ENCODE results near the gene ALKBH7. TPM values are rescaled to one million over a fixed set of nuclear protein-coding genes. Genes with fewer than 3 reads are reported as not detected.
"Not testable (repeated sequence)": the region's sequence is repeated elsewhere in the genome, so short reads cannot be mapped to it uniquely, and the experiment has no call there.

ALKBH7 gene
- polyA plus RNA-seq, 1 donor from 2014 or later = 154 TPM

DNA sequence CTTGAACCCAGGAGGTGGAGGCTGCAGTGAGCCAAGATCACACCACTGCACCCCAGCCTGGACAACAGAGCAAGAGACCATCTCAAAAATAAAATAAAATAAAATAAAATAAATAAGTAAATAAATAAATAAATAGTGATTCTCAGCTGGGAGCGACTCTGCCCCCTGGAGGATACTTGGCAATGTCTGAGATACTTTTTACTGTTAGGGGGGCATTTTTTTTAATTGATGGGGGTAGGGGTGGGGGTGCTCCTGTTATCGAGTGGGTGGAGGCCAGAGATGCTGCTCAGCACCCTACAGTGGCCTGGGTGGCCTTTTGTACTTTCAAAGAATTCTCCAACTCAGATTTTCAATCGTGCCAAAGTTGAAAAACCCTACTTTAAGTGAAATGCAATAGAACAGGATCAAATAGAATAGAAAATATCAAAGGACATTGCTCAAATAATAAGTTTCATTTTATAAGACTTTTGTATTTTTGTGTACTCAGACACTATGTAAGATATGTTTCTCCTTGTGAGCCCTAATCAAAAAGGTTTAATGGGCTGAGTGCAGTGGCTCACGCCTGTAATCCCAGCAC is 18.4 kb upstream of the ALKBH7 start:
- no peak overlapping the region for H2AFZ ChIP-seq (ENCODE audit: low read depth, low read length)
- H3K9me2 ChIP-seq (ENCODE audit: insufficient read depth, low read length) = no peaks in the 10 kb centered on the region
- H3K9me3 ChIP-seq (ENCODE audit: low read length) = no peaks in the 10 kb centered on the region
- H3F3A ChIP-seq (ENCODE audit: insufficient read depth, low read length, poor library complexity, severe bottlenecking) = no peaks in the 10 kb centered on the region
- H3K36me3 ChIP-seq (ENCODE audit: insufficient read depth, low read length) = no peaks in the 10 kb centered on the region
- no peak overlapping the region for H3K9ac ChIP-seq (ENCODE audit: low read length)
- H3K27me3 ChIP-seq (ENCODE audit: insufficient read depth, low read depth, low read length) = no peaks in the 10 kb centered on the region
- no peaks in the 10 kb centered on the region for H3K79me2 ChIP-seq (replicated peaks; ENCODE audit: insufficient read depth, low read length)
- H3K4me2 ChIP-seq (ENCODE audit: low read length) = no peak overlapping the region
- H4K20me1 ChIP-seq (ENCODE audit: insufficient read depth) = no peaks in the 10 kb centered on the region
- H3K4me3 ChIP-seq (ENCODE audit: low read length) = no peak overlapping the region
- no peak overlapping the region for H3K27ac ChIP-seq (ENCODE audit: low read length)
- TF ChIP-seq MXI1 (conservative IDR thresholded peaks at IDR 0.05; ENCODE audit: poor library complexity, severe bottlenecking) = no peak
- no peak for TF ChIP-seq SMC3 (conservative IDR thresholded peaks at IDR 0.05; ENCODE audit: poor library complexity)
- TF ChIP-seq RAD21 (conservative IDR thresholded peaks at IDR 0.05) = no peak
- TF ChIP-seq, protein P1, sequence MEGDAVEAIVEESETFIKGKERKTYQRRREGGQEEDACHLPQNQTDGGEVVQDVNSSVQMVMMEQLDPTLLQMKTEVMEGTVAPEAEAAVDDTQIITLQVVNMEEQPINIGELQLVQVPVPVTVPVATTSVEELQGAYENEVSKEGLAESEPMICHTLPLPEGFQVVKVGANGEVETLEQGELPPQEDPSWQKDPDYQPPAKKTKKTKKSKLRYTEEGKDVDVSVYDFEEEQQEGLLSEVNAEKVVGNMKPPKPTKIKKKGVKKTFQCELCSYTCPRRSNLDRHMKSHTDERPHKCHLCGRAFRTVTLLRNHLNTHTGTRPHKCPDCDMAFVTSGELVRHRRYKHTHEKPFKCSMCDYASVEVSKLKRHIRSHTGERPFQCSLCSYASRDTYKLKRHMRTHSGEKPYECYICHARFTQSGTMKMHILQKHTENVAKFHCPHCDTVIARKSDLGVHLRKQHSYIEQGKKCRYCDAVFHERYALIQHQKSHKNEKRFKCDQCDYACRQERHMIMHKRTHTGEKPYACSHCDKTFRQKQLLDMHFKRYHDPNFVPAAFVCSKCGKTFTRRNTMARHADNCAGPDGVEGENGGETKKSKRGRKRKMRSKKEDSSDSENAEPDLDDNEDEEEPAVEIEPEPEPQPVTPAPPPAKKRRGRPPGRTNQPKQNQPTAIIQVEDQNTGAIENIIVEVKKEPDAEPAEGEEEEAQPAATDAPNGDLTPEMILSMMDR (IDR thresholded peaks at IDR 0.05; ENCODE audit: poor library complexity, severe bottlenecking) = no peak

DNA sequence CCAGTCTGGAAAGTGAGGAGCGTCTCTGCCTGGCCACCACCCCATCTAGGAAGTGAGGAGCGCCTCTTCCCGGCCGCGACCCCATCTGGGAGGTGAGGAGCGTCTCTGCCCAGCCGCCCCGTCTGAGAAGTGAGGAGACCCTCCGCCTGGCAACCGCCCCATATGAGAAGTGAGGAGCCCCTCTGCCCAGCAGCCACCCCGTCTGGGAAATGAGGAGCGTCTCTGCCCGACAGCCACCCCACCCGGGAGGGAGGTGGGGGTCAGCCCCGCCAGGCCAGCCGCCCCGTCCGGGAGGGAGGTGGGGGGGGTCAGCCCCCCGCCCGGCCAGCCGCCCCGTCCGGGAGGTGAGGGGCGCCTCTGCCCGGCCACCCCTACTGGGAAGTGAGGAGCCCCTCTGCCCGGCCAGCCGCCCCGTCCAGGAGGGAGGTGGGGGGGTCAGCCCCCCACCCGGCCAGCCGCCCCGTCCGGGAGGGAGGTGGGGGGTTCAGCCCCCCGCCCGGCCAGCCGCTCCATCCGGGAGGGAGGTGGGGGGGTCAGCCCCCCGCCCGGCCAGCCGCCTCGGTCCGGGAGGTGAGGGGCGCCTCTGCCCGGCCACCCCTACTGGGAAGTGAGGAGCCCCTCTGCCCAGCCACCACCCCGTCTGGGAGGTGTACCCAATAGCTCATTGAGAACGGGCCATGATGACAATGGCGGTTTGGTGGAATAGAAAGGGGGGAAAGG is 17.1 kb upstream of the ALKBH7 start:
- not testable (repeated sequence) for H3K36me3 ChIP-seq (ENCODE audit: insufficient read depth, low read length); H3K79me2 ChIP-seq (replicated peaks; ENCODE audit: insufficient read depth, low read length); H3K9me2 ChIP-seq (ENCODE audit: insufficient read depth, low read length); H3K4me3 ChIP-seq (ENCODE audit: low read length); H3K27me3 ChIP-seq (ENCODE audit: insufficient read depth, low read depth, low read length); H4K20me1 ChIP-seq (ENCODE audit: insufficient read depth); H2AFZ ChIP-seq (ENCODE audit: low read depth, low read length); H3F3A ChIP-seq (ENCODE audit: insufficient read depth, low read length, poor library complexity, severe bottlenecking); H3K9me3 ChIP-seq (ENCODE audit: low read length); H3K4me2 ChIP-seq (ENCODE audit: low read length); H3K27ac ChIP-seq (ENCODE audit: low read length); H3K9ac ChIP-seq (ENCODE audit: low read length)

DNA sequence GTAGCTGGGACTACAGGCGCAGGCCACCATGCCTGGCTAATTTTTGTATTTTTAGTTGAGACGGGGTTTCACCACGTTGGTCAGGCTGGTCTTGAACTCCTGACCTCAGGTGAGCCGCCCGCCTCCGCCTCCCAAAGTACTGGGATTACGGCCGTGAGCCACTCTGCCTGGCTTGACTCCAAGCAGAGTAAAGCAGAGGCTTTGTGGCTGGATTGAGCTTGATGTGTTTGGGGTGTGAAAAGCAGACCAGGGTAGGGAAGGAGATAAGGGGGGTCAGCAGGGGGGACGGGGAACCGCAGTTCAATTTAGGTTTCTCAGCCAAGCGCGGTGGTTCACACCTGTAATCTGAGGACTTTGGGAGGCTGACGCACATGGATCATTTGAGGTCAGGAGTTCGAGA is 15.4 kb upstream of the ALKBH7 start:
- Histone ChIP-seq H3K4me3 (ENCODE audit: low read length) (no peak overlapping the region), H3K9me3 (ENCODE audit: low read length) (no peaks in the 10 kb centered on the region), H3K79me2 (replicated peaks; ENCODE audit: insufficient read depth, low read length) (no peaks in the 10 kb centered on the region), H2AFZ (ENCODE audit: low read depth, low read length) (no peak overlapping the region), H3F3A (ENCODE audit: insufficient read depth, low read length, poor library complexity, severe bottlenecking) (no peaks in the 10 kb centered on the region), H3K36me3 (ENCODE audit: insufficient read depth, low read length) (no peaks in the 10 kb centered on the region), H3K4me2 (ENCODE audit: low read length) (no peak overlapping the region), H3K9ac (ENCODE audit: low read length) (no peak overlapping the region), H3K27me3 (ENCODE audit: insufficient read depth, low read depth, low read length) (no peaks in the 10 kb centered on the region), H4K20me1 (ENCODE audit: insufficient read depth) (no peaks in the 10 kb centered on the region), H3K27ac (ENCODE audit: low read length) (no peak overlapping the region), H3K9me2 (ENCODE audit: insufficient read depth, low read length) (no peaks in the 10 kb centered on the region)
- TF ChIP-seq MXI1 (conservative IDR thresholded peaks at IDR 0.05; ENCODE audit: poor library complexity, severe bottlenecking) = no peak
- TF ChIP-seq TAF1 (IDR thresholded peaks at IDR 0.05; ENCODE audit: low read depth) = no peak
- TF ChIP-seq POLR2AphosphoS5 (IDR thresholded peaks at IDR 0.05) = no peak
- TF ChIP-seq, protein P1 (IDR thresholded peaks at IDR 0.05; ENCODE audit: poor library complexity, severe bottlenecking) = no peak
- TF ChIP-seq, protein P2, sequence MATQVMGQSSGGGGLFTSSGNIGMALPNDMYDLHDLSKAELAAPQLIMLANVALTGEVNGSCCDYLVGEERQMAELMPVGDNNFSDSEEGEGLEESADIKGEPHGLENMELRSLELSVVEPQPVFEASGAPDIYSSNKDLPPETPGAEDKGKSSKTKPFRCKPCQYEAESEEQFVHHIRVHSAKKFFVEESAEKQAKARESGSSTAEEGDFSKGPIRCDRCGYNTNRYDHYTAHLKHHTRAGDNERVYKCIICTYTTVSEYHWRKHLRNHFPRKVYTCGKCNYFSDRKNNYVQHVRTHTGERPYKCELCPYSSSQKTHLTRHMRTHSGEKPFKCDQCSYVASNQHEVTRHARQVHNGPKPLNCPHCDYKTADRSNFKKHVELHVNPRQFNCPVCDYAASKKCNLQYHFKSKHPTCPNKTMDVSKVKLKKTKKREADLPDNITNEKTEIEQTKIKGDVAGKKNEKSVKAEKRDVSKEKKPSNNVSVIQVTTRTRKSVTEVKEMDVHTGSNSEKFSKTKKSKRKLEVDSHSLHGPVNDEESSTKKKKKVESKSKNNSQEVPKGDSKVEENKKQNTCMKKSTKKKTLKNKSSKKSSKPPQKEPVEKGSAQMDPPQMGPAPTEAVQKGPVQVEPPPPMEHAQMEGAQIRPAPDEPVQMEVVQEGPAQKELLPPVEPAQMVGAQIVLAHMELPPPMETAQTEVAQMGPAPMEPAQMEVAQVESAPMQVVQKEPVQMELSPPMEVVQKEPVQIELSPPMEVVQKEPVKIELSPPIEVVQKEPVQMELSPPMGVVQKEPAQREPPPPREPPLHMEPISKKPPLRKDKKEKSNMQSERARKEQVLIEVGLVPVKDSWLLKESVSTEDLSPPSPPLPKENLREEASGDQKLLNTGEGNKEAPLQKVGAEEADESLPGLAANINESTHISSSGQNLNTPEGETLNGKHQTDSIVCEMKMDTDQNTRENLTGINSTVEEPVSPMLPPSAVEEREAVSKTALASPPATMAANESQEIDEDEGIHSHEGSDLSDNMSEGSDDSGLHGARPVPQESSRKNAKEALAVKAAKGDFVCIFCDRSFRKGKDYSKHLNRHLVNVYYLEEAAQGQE (IDR thresholded peaks at IDR 0.05; ENCODE audit: borderline replicate concordance) = no peak
- no peak for TF ChIP-seq EZH2 (IDR thresholded peaks at IDR 0.05; ENCODE audit: borderline replicate concordance, insufficient read depth, low read length, poor library complexity, severe bottlenecking)
- TF ChIP-seq EP300 (conservative IDR thresholded peaks at IDR 0.05; ENCODE audit: poor library complexity, severe bottlenecking) = no peak
- no peak for TF ChIP-seq RAD21 (conservative IDR thresholded peaks at IDR 0.05)
- no peak for TF ChIP-seq SMC3 (conservative IDR thresholded peaks at IDR 0.05; ENCODE audit: poor library complexity)
